ENCODE results near the gene NFATC1. TPM values are rescaled to one million over a fixed set of nuclear protein-coding genes. Genes with fewer than 3 reads are reported as not detected.
A peak's percentile ranks its signal among the peaks of the same experiment; 100 is the strongest.

Gene NFATC1
- total RNA-seq, 2 experiments from 2014 or later: 97.2 to 98.3 TPM

DNA sequence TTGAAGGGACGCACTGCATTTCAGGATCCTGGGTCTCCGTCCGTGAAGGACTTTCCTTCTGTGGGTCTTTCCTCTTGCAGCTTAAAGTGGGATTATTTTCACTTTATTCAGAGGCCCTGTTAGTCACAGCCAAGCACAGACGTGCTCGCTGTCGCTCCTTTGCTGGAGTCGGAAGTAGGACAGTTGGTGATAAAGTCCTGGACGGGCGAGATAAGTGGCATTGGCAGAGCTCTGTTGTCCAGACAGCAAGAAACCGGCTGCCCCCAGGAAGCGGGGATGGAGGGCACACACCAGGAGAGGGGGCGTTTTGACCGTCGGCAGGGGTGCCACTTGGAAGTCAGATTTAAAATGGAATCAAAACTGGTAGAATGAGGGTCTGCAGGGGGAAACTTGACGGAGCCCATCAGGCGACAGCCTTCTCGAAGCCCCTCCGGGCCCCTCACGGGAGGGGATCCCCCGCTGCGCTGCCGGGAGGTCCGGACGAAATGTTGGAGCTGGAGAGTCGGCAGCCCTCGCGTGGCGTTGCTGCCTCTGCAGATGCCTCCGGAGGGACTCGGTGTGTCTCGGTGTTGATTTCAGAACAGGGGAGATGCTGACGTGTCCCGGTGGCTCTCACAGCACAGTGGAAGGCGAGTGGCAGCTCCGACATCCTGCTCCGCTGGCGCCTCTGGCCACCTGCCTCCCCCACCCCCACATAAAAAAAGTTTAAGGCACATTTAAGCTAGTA, 124.2 kb downstream of the NFATC1 start:
- Mint-ChIP-seq H3K4me1 (ENCODE audit: low read depth) (peaks cover 87% of the 10 kb centered on the region), H3K27ac (peak overlapping the region; percentile 100), H3K36me3 (ENCODE audit: low read depth) (peaks cover 26% of the 10 kb centered on the region), H3K9me3 (no peaks in the 10 kb centered on the region), H3K27me3 (no peaks in the 10 kb centered on the region), H3K4me3 (peak overlapping the region; percentile 66)
- ChIA-PET POLR2A (interaction anchor here (0.6 to 1.6 kb wide), 7 partner anchors 8 to 123 kb away, joined by 3 to 7 read pairs (median 4); no protein-coding TSS in a partner anchor), CTCF (no interaction called here)
- DNase-seq (peak; percentile 85), ATAC-seq (peak; percentile 31)
- intact Hi-C loops (cut with micrococcal nuclease): loop anchor here (5.0 kb wide), 1 partner anchor 123 kb away; the partner anchor contains the start of gene NFATC1
- TF ChIP-seq, protein P1, sequence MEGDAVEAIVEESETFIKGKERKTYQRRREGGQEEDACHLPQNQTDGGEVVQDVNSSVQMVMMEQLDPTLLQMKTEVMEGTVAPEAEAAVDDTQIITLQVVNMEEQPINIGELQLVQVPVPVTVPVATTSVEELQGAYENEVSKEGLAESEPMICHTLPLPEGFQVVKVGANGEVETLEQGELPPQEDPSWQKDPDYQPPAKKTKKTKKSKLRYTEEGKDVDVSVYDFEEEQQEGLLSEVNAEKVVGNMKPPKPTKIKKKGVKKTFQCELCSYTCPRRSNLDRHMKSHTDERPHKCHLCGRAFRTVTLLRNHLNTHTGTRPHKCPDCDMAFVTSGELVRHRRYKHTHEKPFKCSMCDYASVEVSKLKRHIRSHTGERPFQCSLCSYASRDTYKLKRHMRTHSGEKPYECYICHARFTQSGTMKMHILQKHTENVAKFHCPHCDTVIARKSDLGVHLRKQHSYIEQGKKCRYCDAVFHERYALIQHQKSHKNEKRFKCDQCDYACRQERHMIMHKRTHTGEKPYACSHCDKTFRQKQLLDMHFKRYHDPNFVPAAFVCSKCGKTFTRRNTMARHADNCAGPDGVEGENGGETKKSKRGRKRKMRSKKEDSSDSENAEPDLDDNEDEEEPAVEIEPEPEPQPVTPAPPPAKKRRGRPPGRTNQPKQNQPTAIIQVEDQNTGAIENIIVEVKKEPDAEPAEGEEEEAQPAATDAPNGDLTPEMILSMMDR (IDR thresholded peaks at IDR 0.05): no peak

DNA sequence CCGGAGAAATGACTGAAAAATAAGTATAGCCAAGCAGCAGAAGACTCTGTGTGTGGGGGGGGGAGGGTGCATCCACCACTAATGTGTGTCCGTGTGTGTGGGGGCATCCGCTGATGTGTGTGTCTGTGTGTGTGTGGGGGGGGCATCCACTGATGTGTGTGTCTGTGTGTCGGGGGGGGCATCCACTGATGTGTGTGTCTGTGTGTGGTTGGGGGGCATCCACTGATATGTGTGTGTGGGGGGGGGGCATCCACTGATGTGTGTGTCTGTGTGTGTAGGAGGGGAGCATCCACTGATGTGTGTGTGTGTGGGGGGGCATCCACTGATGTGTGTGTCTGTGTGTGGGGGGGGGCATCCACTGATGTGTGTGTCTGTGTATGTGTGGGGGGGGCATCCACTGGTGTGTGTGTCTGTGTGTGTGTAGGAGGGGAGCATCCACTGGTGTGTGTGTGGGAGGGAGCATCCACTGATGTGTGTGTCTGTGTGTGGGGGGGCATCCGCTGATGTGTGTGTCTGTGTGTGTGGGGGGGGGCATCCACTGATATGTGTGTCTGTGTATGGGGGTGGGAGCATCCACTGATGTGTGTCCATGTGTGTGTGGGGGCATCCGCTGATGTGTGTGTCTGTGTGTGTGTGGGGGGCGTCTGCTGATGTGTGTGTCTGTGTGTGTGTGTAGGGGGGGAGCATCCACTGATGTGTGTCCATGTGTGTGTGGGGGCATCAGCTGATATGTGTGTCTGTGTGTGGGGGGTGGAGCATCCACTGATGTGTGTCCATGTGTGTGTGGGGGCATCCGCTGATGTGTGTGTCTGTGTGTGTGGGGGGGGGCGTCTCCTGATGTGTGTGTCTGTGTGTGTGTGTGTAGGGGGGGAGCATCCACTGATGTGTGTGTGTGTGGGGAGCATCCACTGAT, 125.0 kb downstream of the NFATC1 start:
- Mint-ChIP-seq H3K9me3 (no peaks in the 10 kb centered on the region), H3K36me3 (ENCODE audit: low read depth) (peaks cover 27% of the 10 kb centered on the region), H3K27me3 (no peaks in the 10 kb centered on the region), H3K4me1 (ENCODE audit: low read depth) (peaks cover 88% of the 10 kb centered on the region), H3K27ac (peak overlapping the region; percentile 100), H3K4me3 (peak overlapping the region; percentile 66)
- intact Hi-C loops (cut with micrococcal nuclease): loop anchor here (5.0 kb wide), 1 partner anchor 123 kb away; the partner anchor contains the start of gene NFATC1
- DNase-seq (no peak), ATAC-seq (no peak)
- ChIA-PET POLR2A (interaction anchor here (0.6 to 1.6 kb wide), 7 partner anchors 9 to 124 kb away, joined by 3 to 7 read pairs (median 4); no protein-coding TSS in a partner anchor), CTCF (no interaction called here)
- TF ChIP-seq, protein P1 (IDR thresholded peaks at IDR 0.05): no peak

DNA sequence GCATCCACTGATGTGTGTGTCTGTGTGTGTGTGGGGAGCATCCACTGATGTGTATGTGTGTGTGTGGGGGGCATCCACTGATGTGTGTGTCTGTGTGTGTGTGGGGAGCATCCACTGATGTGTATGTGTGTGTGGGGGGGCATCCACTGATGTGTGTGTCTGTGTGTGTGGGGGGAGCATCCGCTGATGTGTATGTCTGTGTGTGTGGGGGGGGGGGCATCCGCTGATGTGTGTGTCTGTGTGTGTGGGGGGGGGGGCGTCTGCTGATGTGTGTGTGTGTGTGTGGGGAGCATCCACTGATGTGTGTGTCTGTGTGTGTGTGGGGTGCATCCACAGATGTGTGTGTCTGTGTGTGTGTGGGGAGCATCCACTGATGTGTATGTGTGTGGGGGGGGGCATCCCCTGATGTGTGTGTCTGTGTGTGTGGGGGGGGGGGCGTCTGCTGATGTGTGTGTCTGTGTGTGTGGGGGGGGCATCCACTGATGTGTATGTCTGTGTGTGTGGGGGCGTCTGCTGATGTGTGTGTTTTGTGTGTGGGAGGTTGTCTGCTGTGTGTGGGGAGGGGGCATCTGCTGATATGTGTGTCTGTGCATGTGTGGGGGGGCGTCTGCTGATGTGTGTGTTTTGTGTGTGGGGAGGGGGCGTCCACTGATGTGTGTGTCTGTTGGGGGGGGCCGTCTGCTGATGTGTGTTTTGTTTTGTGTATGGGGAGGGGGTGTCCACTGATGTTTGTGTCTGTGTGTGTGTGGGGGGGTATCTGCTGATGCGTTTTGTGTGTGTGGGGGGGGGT, 125.9 kb downstream of the NFATC1 start:
- peaks cover 80% of the 10 kb centered on the region for H3K4me1 Mint-ChIP-seq (ENCODE audit: low read depth)
- TF ChIP-seq, protein P1 (IDR thresholded peaks at IDR 0.05): no peak
- ChIA-PET CTCF (no interaction called here), POLR2A (no interaction called here)
- no peaks in the 10 kb centered on the region for H3K9me3 Mint-ChIP-seq
- H3K27me3 Mint-ChIP-seq: no peaks in the 10 kb centered on the region
- intact Hi-C loops (cut with micrococcal nuclease): loop anchor here (5.0 kb wide), 1 partner anchor 124 kb away; the partner anchor contains the start of gene NFATC1
- peak overlapping the region; percentile 100 for H3K27ac Mint-ChIP-seq
- DNase-seq: no peak
- ATAC-seq: no peak
- peak overlapping the region; percentile 78 for H3K4me3 Mint-ChIP-seq
- peaks cover 27% of the 10 kb centered on the region for H3K36me3 Mint-ChIP-seq (ENCODE audit: low read depth)

DNA sequence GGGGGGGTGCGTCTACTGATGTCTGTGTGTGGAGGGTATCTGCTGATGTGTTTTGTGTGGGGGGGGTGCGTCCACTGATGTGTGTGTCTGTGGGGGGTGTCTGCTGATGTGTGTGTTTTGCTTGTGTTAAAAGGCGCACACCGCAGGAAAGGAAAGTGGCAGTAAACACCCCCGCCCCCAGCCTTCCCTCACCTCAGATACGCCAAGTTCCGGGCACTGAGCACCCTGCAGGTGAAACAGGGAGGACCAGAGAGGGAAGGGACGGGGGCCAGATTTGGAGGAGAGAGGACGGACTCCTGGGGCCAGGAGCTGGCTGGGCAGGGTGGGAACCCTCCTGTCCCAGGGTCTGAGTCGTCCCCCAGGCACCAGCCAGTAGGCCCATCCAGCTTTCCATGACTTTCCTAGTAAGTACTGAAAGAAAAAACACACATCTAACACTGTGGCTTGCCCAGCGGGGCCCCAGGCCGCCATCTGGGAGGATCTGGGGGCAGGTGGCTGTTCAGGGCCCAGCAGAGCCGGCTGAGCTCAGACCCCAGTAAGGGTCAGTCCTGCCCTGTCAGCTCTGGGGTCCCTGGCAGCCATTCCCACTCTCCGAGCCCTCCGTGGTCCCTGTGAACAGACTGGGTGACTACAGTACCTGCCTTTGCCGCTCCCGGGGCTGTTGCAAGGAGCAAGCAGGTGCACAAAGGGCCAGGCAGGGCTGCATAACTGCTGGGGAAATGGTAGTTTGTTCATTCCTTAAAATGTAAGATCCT, 126.9 kb downstream of the NFATC1 start:
- ChIA-PET CTCF (interaction anchor here (0.7 to 2.8 kb wide), 11 partner anchors 19 to 148 kb away, joined by 3 to 37 read pairs (median 8); no protein-coding TSS in a partner anchor), POLR2A (interaction anchor here (1.0 to 2.6 kb wide), 14 partner anchors 11 to 160 kb away, joined by 3 to 25 read pairs (median 4); partner anchors contain the start of gene NFATC1)
- Mint-ChIP-seq H3K4me1 (ENCODE audit: low read depth) (peaks cover 70% of the 10 kb centered on the region), H3K27ac (peak overlapping the region; percentile 100), H3K4me3 (peak overlapping the region; percentile 78), H3K36me3 (ENCODE audit: low read depth) (peaks cover 29% of the 10 kb centered on the region), H3K27me3 (no peaks in the 10 kb centered on the region), H3K9me3 (no peaks in the 10 kb centered on the region)
- TF ChIP-seq, protein P1 (IDR thresholded peaks at IDR 0.05): no peak
- DNase-seq (peak; percentile 88), ATAC-seq (peak; percentile 11)
- intact Hi-C loops (cut with micrococcal nuclease): loop anchor here (5.0 kb wide), 1 partner anchor 125 kb away; the partner anchor contains the start of gene NFATC1

All from activated CD8-positive, alpha-beta T cell treated with anti-CD3 and anti-CD28 coated beads for 36 hours (primary cell).